Measurements from ENCODE around the gene MEGF11.

DNA sequence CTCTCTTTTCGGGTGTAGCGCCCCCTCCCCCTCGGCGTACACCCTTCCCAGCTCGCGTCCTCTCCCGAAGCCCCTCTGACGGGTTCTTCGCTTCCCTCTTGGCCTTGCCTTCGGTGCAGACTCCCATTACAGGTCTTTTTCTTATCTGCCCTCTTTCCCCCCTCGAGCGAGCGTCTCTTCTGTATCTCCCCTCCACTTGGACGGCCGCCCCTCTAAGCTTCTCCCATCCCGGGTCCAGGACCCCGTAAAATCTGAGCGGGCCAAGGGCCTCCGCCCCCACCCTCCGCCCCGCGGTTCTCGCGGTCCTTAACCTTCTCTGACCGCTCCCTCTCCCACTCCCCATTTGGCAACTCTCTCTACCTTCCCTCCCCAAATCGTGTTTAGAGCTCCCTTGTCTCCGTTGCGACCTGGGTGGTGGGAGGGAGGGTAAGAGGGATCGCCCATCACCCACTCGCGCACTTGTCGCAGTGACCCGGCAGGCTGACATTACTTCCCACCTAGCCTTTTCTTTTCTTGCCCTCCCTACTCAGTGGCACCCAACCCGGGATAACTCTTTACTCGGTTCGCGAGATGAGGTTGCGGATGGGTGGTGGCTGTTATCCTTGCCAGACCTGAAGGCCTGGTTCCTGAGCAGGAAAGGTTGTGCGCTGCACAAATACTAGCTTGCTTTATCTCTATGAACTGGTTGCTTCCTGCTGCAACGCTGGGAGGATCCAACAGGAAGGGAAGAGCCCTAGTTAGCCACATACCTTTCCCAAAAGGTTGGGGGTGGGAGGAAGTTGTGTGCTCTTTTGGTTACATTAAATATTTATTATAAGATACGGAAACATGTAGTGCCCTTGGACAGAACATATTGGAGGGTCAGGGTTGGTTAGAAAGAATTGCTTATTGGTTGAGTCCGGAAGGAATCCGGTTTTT lies 383.3 kb downstream of the MEGF11 start:
- TF ChIP-seq SUZ12 (IDR thresholded peaks at IDR 0.05; ENCODE audit: extremely low read depth, insufficient read depth, insufficient read length) (no peak), ZNF274 (IDR thresholded peaks at IDR 0.05; ENCODE audit: low read depth, low read length) (no peak), YY1 (IDR thresholded peaks at IDR 0.05; ENCODE audit: insufficient read depth, insufficient read length) (no peak)
